Measurements from ENCODE around the gene DPH6. TPM values are rescaled to one million over a fixed set of nuclear protein-coding genes. Genes with fewer than 3 reads are reported as not detected.

Gene DPH6
- total RNA-seq, 3 donors from 2014 or later (not counting 1 experiment from before 2014, with no cell fraction given), result 10.8 to 13.3 (median 13.1) TPM

DNA sequence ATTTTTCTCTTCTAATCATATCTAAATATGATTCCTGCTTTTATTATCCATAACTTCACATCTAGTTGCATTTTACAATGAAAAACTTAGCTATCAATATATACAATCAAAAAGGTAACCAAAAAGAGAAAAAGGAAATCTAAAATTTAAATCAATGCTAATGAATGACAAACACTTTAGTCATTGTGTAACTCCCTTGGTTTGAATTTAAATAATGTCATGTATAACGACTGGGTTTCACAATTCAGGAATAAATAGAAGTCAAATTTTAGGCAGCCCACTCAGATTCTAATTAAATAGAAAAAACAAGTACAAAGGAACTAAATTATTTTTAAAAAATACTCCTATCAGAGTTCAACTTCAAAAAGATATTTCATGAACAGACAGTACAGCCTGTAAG lies 26.9 kb downstream of the DPH6 start:
- DNase-seq (no peak), ATAC-seq (no peak)
- H3K4me1 Mint-ChIP-seq, result peaks cover 5 to 9% of the 10 kb centered on the region in 2 donors
- Histone ChIP-seq H3K4me1 (ENCODE audit: control insufficient read depth, insufficient read depth, low read length) (no peaks in the 10 kb centered on the region), H3K27ac (ENCODE audit: low read length) (no peak overlapping the region), H3K9me3 (ENCODE audit: control insufficient read depth, insufficient read depth, low read length) (no peaks in the 10 kb centered on the region), H3K36me3 (ENCODE audit: control insufficient read depth, insufficient read depth, low read length) (no peaks in the 10 kb centered on the region), H3K27me3 (ENCODE audit: control insufficient read depth, insufficient read depth, low read length) (no peaks in the 10 kb centered on the region), H3K4me3 (ENCODE audit: low read length) (no peak overlapping the region)
- no CpG with 5 or more reads among the region's 1 CpG for WGBS (ENCODE audit: insufficient coverage)
- H3K27me3 Mint-ChIP-seq (ENCODE audit: low read depth in 2 of 2), result no peaks in the 10 kb centered on the region
- TF ChIP-seq, protein P1, sequence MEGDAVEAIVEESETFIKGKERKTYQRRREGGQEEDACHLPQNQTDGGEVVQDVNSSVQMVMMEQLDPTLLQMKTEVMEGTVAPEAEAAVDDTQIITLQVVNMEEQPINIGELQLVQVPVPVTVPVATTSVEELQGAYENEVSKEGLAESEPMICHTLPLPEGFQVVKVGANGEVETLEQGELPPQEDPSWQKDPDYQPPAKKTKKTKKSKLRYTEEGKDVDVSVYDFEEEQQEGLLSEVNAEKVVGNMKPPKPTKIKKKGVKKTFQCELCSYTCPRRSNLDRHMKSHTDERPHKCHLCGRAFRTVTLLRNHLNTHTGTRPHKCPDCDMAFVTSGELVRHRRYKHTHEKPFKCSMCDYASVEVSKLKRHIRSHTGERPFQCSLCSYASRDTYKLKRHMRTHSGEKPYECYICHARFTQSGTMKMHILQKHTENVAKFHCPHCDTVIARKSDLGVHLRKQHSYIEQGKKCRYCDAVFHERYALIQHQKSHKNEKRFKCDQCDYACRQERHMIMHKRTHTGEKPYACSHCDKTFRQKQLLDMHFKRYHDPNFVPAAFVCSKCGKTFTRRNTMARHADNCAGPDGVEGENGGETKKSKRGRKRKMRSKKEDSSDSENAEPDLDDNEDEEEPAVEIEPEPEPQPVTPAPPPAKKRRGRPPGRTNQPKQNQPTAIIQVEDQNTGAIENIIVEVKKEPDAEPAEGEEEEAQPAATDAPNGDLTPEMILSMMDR (IDR thresholded peaks at IDR 0.05), result no peak
- no peak overlapping the region for H3K27ac Mint-ChIP-seq
- no peaks in the 10 kb centered on the region for H3K36me3 Mint-ChIP-seq
- no peaks in the 10 kb centered on the region for H3K9me3 Mint-ChIP-seq
- intact Hi-C loops (cut with micrococcal nuclease), result no loop called here
- no peak overlapping the region for H3K4me3 Mint-ChIP-seq

DNA sequence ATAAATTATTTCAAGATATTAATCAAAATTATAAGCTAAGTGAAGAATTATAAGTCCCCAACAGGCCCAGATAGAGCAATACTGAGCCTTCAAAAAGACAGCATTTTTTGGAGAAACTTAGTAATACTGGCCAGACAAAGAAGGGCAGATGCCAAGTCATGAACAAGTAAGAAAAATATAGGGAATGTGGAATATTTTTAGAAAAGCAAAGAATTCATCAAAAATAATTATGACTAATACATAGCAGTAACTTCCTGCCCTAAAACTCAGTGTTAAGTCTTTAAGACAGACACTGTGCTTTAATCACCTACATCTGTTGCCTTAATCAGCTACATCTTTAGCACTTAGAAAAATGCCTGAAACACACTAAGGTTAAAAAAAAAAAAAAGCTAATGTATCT lies 31.2 kb downstream of the DPH6 start:
- Mint-ChIP-seq H3K4me1 (peaks cover 4% of the 10 kb centered on the region in 2 donors), H3K27me3 (ENCODE audit: low read depth in 2 of 2) (no peaks in the 10 kb centered on the region), H3K27ac (no peak overlapping the region), H3K36me3 (no peaks in the 10 kb centered on the region), H3K4me3 (no peak overlapping the region), H3K9me3 (no peaks in the 10 kb centered on the region)
- Histone ChIP-seq H3K27ac (ENCODE audit: low read length) (no peak overlapping the region), H3K36me3 (ENCODE audit: control insufficient read depth, insufficient read depth, low read length) (no peaks in the 10 kb centered on the region), H3K4me1 (ENCODE audit: control insufficient read depth, insufficient read depth, low read length) (no peaks in the 10 kb centered on the region), H3K27me3 (ENCODE audit: control insufficient read depth, insufficient read depth, low read length) (no peaks in the 10 kb centered on the region), H3K9me3 (ENCODE audit: control insufficient read depth, insufficient read depth, low read length) (no peaks in the 10 kb centered on the region), H3K4me3 (ENCODE audit: low read length) (no peak overlapping the region)
- TF ChIP-seq, protein P1 (IDR thresholded peaks at IDR 0.05), result no peak
- intact Hi-C loops (cut with micrococcal nuclease), result no loop called here
- no peak for ATAC-seq
- DNase-seq, result no peak

DNA sequence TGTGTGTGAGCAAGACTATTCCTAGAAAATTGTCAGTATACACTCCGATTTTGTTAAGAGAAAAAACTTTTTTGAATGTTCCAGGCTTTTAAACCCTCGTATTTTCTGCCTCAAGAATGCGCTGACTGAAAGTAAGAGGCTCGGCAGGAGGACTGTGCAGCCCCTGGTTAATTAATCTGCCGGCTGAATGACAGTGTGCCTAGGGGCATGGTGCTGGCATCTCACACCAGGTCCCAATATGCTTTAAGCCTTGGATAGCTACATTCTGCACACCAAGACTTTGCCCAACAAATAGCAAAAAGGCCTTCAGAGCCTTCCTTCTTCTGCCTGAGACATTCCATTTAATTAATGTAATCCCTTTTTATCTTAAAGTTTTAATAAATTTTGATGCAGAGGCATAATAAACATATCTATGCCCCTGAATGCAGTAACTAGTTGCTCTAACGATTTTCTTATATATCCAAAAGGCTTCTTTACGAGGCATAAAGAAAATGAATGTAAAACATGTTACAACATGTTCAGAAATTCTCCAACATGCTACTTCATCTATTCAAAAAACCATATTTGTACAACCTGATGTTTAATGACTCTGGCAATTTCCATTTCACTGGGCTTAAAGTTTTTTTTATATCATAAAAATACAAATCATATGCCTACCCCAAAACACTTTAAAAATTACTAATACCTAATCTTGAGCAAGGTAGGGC lies 37.9 kb downstream of the DPH6 start:
- Mint-ChIP-seq H3K27me3 (ENCODE audit: low read depth in 2 of 2) (no peaks in the 10 kb centered on the region), H3K36me3 (no peaks in the 10 kb centered on the region), H3K4me3 (no peak overlapping the region), H3K4me1 (peaks cover 6 to 9% of the 10 kb centered on the region in 2 donors), H3K9me3 (no peaks in the 10 kb centered on the region), H3K27ac (no peak overlapping the region)
- 94% methylated on average over 7 of the region's 7 CpGs for WGBS (ENCODE audit: insufficient coverage)
- ATAC-seq, result no peak
- TF ChIP-seq, protein P1 (IDR thresholded peaks at IDR 0.05), result no peak
- intact Hi-C loops (cut with micrococcal nuclease), result no loop called here
- no peak for DNase-seq
- no peak overlapping the region for H3K4me3 ChIP-seq (ENCODE audit: low read length)
- no peak overlapping the region for H3K27ac ChIP-seq (ENCODE audit: low read length)
- no peaks in the 10 kb centered on the region for H3K36me3 ChIP-seq (ENCODE audit: control insufficient read depth, insufficient read depth, low read length)
- H3K9me3 ChIP-seq (ENCODE audit: control insufficient read depth, insufficient read depth, low read length), result no peaks in the 10 kb centered on the region
- H3K27me3 ChIP-seq (ENCODE audit: control insufficient read depth, insufficient read depth, low read length), result no peaks in the 10 kb centered on the region
- H3K4me1 ChIP-seq (ENCODE audit: control insufficient read depth, insufficient read depth, low read length), result no peaks in the 10 kb centered on the region
